SK-N-SH treated with all-trans-retinoic acid at 6 μM for 48 hours (cell line): ENCODE measurements around the gene ARHGAP24.
"Not testable (repeated sequence)": the region's sequence is repeated elsewhere in the genome, so short reads cannot be mapped to it uniquely, and the experiment has no call there.

Source experiments
- ATAC-seq: fragments of 200-7000 bp; cut with Tn5 transposase; 3 replicates; pipeline ENCODE4 v1.9.1; 2020; ENCODE audit warnings: mild to moderate bottlenecking, moderate library complexity
- ARNTL ChIP-seq: fragments of 450-650 bp; formaldehyde crosslinking; IDR thresholded peaks from 2 replicates; pipeline ENCODE4 v1.5.0; 2020; ENCODE audit warnings: low read depth, mild to moderate bottlenecking, moderate library complexity, borderline replicate concordance
- CREB5 ChIP-seq: fragments of 250-450 bp; sonication (Bioruptor Pico); IDR thresholded peaks from 2 replicates; pipeline ENCODE4 v1.5.1; 2020; ENCODE audit warnings: low read depth, mild to moderate bottlenecking, moderate library complexity
- CSDC2 ChIP-seq: fragments of 250-450 bp; sonication (Bioruptor Pico); IDR thresholded peaks from 2 replicates; pipeline ENCODE4 v1.5.0; 2020; ENCODE audit warnings: mild to moderate bottlenecking, moderate library complexity
- ESRRG ChIP-seq: fragments of 250-450 bp; sonication (Bioruptor Pico); IDR thresholded peaks from 2 replicates; pipeline ENCODE4 v1.6.1; 2021; ENCODE audit warnings: mild to moderate bottlenecking
- GLIS3 ChIP-seq: fragments of 250-450 bp; sonication (Bioruptor Pico); IDR thresholded peaks from 2 replicates; pipeline ENCODE4 v1.5.0; 2020; ENCODE audit warnings: mild to moderate bottlenecking, moderate library complexity
- ISL1 ChIP-seq: fragments of 250-450 bp; sonication (Bioruptor Pico); IDR thresholded peaks from 2 replicates; pipeline ENCODE4 v2.1.2; 2022; ENCODE audit warnings: mild to moderate bottlenecking, moderate library complexity
- OSR1 ChIP-seq: fragments of 250-450 bp; sonication (Bioruptor Pico); IDR thresholded peaks from 2 replicates; pipeline ENCODE4 v1.8.0; 2022; ENCODE audit warnings: moderate library complexity, mild to moderate bottlenecking, inconsistent platforms
- PATZ1 ChIP-seq: fragments of 250-450 bp; sonication (Bioruptor Pico); IDR thresholded peaks from 2 replicates; pipeline ENCODE4 v1.8.0; 2020; ENCODE audit warnings: mild to moderate bottlenecking, moderate library complexity, borderline replicate concordance
- POU6F1 ChIP-seq: fragments of 250-450 bp; sonication (Bioruptor Pico); IDR thresholded peaks from 2 replicates; pipeline ENCODE4 v1.8.0; 2021; ENCODE audit warnings: low read depth, mild to moderate bottlenecking, moderate library complexity, borderline replicate concordance
- PPARA ChIP-seq: fragments of 250-450 bp; sonication (Bioruptor Pico); IDR thresholded peaks from 2 replicates; pipeline ENCODE4 v1.5.0; 2020; ENCODE audit warnings: mild to moderate bottlenecking, borderline replicate concordance
- RARB ChIP-seq: fragments of 250-450 bp; sonication (Bioruptor Pico); IDR thresholded peaks from 2 replicates; pipeline ENCODE4 v1.8.0; 2021; ENCODE audit warnings: mild to moderate bottlenecking, moderate library complexity
- SNAI2 ChIP-seq: fragments of 250-450 bp; sonication (Bioruptor Pico); IDR thresholded peaks from 2 replicates; pipeline ENCODE4 v1.5.0; 2020; ENCODE audit warnings: mild to moderate bottlenecking, moderate library complexity
- TCF4 ChIP-seq: fragments of 250-450 bp; sonication (Bioruptor Pico); IDR thresholded peaks from 2 replicates; pipeline ENCODE4 v1.8.0; 2021; ENCODE audit warnings: mild to moderate bottlenecking, moderate library complexity, borderline replicate concordance
- ZC3H10 ChIP-seq: fragments of 250-450 bp; sonication (Bioruptor Pico); IDR thresholded peaks from 2 replicates; pipeline ENCODE4 v1.5.1; 2021; ENCODE audit warnings: mild to moderate bottlenecking, moderate library complexity
- ZFP3 ChIP-seq: fragments of 250-450 bp; sonication (Bioruptor Pico); IDR thresholded peaks from 2 replicates; pipeline ENCODE4 v1.5.0; 2020; ENCODE audit warnings: mild to moderate bottlenecking, moderate library complexity
- ZNF565 ChIP-seq: fragments of 450-650 bp; formaldehyde crosslinking; conservative IDR thresholded peaks from 2 replicates; pipeline ENCODE4 v1.5.0; 2020; ENCODE audit warnings: low read depth, mild to moderate bottlenecking, moderate library complexity
- ZNF8 ChIP-seq: fragments of 450-650 bp; formaldehyde crosslinking; IDR thresholded peaks from 2 replicates; pipeline ENCODE4 v1.5.0; 2020; ENCODE audit warnings: mild to moderate bottlenecking, moderate library complexity
- TF ChIP-seq, protein P1 (sequence below): fragments of 250-450 bp; sonication (Bioruptor Pico); IDR thresholded peaks from 2 replicates; pipeline ENCODE4 v1.5.1; 2021; ENCODE audit warnings: mild to moderate bottlenecking, moderate library complexity
- TF ChIP-seq, protein P2 (sequence below): fragments of 250-450 bp; sonication (Bioruptor Pico); IDR thresholded peaks from 2 replicates; pipeline ENCODE4 v1.5.0; 2020; ENCODE audit warnings: mild to moderate bottlenecking, moderate library complexity

ARHGAP24 gene

GRCh38 chr4:85659610-85660218 is 184.8 kb downstream of the ARHGAP24 start:
- TF ChIP-seq, protein P1, sequence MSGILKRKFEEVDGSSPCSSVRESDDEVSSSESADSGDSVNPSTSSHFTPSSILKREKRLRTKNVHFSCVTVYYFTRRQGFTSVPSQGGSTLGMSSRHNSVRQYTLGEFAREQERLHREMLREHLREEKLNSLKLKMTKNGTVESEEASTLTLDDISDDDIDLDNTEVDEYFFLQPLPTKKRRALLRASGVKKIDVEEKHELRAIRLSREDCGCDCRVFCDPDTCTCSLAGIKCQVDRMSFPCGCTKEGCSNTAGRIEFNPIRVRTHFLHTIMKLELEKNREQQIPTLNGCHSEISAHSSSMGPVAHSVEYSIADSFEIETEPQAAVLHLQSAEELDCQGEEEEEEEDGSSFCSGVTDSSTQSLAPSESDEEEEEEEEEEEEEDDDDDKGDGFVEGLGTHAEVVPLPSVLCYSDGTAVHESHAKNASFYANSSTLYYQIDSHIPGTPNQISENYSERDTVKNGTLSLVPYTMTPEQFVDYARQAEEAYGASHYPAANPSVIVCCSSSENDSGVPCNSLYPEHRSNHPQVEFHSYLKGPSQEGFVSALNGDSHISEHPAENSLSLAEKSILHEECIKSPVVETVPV (CRISPR knock-in tag): no peak
- TF ChIP-seq PATZ1 (CRISPR knock-in tag) (no peak), ISL1 (CRISPR knock-in tag) (no peak), ZNF565 (CRISPR knock-in tag) (no peak), ZFP3 (CRISPR knock-in tag) (no peak), ESRRG (no peak), ZC3H10 (no peak), CREB5 (no peak), POU6F1 (CRISPR knock-in tag) (no peak), OSR1 (CRISPR knock-in tag) (no peak)
- ATAC-seq: no peak

DNA sequence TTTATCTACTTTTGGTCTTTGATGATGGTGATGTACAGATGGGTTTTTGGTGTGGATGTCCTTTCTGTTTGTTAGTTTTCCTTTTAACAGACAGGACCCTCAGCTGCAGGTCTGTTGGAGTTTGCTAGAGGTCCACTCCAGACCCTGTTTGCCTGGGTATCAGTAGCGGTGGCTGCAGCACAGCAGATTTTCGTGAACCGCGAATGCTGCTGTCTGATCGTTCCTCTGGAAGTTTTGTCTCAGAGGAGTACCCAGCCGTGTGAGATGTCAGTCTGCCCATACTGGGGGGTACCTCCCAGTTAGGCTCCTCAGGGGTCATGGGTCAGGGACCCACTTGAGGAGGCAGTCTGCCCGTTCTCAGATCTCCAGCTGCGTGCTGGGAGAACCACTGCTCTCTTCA is 191.7 kb downstream of the ARHGAP24 start:
- ATAC-seq: not testable (repeated sequence)

GRCh38 chr4:85669204-85669603 is 194.3 kb downstream of the ARHGAP24 start:
- TF ChIP-seq PATZ1 (CRISPR knock-in tag) (no peak), ARNTL (CRISPR knock-in tag) (no peak), SNAI2 (CRISPR knock-in tag) (no peak), TCF4 (CRISPR knock-in tag) (no peak), PPARA (no peak), GLIS3 (CRISPR knock-in tag) (no peak), ZNF8 (CRISPR knock-in tag) (no peak), CSDC2 (CRISPR knock-in tag) (no peak), RARB (no peak), ISL1 (CRISPR knock-in tag) (no peak)
- TF ChIP-seq, protein P2, sequence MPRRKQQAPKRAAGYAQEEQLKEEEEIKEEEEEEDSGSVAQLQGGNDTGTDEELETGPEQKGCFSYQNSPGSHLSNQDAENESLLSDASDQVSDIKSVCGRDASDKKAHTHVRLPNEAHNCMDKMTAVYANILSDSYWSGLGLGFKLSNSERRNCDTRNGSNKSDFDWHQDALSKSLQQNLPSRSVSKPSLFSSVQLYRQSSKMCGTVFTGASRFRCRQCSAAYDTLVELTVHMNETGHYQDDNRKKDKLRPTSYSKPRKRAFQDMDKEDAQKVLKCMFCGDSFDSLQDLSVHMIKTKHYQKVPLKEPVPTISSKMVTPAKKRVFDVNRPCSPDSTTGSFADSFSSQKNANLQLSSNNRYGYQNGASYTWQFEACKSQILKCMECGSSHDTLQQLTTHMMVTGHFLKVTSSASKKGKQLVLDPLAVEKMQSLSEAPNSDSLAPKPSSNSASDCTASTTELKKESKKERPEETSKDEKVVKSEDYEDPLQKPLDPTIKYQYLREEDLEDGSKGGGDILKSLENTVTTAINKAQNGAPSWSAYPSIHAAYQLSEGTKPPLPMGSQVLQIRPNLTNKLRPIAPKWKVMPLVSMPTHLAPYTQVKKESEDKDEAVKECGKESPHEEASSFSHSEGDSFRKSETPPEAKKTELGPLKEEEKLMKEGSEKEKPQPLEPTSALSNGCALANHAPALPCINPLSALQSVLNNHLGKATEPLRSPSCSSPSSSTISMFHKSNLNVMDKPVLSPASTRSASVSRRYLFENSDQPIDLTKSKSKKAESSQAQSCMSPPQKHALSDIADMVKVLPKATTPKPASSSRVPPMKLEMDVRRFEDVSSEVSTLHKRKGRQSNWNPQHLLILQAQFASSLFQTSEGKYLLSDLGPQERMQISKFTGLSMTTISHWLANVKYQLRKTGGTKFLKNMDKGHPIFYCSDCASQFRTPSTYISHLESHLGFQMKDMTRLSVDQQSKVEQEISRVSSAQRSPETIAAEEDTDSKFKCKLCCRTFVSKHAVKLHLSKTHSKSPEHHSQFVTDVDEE (CRISPR knock-in tag): no peak
- no peak for ATAC-seq
